Stimulated activated CD4-positive, alpha-beta T cell treated with anti-CD3 and anti-CD28 coated beads, Interleukin-4, amount 100 ng/mL, for 48 hours (primary cell): ENCODE data around the gene GTF2A1.
A peak's percentile ranks its signal among the peaks of the same experiment; 100 is the strongest.
"Not testable (repeated sequence)": the region's sequence is repeated elsewhere in the genome, so short reads cannot be mapped to it uniquely, and the experiment has no call there.

ENCODE experiments used
- DNase-seq, 2 donors: peaks; one replicate each; pipeline ENCODE4 v3.0.0-alpha.2; 2020; ENCODE audit warnings: low read depth in 2 of 2

The GTF2A1 gene

DNA sequence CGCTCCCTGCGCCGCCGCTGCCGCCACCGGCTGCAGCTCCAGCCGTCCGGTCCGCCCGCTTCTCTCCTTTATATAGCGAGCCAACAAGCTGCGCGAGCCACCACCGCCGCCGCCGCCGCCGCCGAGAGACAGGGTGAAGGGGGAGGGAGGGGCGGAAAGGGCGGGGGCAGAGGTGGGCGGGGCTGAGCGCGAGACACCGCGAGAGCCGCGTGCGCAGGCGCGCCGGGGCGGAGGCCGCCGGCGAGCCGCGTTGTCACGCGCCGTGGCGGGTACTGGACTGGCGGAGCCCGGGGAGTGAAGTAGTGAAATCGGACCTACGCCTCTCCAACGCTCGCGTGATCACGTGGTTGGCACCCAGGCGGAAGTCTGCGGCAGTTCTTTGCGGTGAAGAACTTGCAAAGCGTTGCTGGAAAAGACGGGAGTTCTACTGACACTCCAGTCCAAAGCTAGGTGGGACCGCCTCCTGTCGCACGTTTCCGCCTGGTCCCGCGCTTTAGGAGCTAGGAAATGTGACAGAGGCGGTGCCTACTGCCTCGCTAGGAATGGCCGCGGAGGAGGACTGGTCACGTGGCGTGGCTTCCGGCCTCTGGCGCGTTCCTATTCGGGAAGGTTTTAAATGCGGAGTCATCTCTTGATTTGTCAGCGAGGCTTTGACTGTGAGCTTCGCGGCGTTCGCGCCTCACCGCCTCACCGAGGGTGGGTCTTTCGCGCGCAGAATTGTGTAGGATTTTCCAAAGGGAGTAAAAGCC is at the start of gene GTF2A1:
Gene GTF2A1, minus strand, starts transcription at position 130 of the 749 bp plus-strand sequence. CDS start 441 bp downstream, outside the sequence.
- peak; percentile 86 to 89 for DNase-seq

DNA sequence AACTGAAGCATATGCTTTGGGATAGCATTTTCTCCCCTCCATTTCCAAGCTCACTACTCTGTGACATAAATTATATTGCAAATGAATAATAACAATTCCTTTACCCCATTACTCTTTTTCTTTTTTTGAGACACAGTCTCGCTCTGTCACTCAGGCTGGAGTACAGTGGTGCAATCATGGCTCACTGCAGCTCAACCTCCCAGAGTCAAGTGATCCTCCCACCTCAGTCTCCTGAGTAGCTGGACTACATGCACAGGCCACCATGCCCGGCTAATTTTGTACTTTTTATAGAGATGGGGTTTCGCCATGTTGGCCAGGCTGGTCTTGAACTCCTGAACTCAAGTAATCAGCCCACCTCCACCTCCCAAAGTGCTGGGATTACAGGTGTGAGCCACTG is 49.2 kb upstream of the GTF2A1 start:
- DNase-seq, result no peak

DNA sequence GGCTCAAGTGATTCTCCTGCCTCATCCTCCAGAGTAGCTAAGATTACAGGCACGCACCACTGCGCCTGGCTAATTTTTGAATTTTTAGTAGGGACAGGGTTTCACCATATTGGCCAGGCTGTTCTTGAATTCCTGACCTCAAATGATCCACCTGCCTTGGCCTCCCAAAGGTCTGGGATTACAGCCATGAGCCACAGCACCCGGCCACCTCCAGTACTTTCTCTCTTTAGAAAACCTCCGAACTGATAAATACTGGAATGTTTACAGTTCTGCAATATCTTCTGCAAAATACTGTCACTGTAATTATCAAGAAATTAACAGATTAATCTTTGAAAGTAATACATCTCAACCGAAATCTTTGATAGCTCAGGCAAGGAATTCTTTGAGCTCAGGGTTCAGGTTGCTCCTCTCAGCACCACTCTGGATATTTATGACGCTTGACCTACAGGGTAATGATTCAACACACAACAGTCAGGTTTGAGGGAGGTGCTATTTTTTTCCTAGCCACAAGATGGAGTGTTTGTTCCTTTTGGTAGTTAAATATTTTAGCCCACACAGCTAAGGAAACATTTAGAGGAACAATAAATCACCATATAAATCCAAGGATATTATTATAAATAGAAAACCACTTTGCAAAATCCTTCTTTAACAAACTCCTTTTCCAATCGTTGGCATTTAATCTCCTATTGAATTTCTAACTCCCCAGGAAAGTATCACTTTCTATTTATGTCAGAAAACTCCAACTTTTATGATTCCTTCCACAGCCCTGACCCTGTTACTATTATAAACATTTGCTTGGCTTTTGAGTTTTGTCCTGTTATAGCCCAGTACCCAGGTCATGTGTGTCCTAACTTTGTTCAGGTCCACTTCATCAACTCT is 48.6 kb upstream of the GTF2A1 start:
- peak in 1 of 2 donors; percentile 2 for DNase-seq

DNA sequence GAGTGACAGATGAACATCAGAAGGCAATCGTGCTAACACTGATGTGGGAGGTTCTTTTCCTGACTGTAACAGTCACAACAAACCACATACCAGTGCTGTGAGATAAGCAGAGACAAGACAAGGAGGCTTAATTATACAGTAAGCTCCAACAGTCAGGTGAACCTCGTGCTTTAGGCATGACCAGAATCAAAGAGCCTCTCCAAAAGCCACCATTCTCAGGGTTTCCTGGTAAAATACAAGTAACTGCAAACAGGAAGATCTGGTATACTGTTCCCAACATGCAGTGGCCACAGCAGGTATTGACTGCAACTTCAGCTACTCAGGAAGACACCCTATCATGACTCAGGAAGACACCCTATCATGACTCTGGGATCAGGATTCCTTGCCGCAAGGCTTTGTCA is 47.3 kb upstream of the GTF2A1 start:
- DNase-seq, result no peak

DNA sequence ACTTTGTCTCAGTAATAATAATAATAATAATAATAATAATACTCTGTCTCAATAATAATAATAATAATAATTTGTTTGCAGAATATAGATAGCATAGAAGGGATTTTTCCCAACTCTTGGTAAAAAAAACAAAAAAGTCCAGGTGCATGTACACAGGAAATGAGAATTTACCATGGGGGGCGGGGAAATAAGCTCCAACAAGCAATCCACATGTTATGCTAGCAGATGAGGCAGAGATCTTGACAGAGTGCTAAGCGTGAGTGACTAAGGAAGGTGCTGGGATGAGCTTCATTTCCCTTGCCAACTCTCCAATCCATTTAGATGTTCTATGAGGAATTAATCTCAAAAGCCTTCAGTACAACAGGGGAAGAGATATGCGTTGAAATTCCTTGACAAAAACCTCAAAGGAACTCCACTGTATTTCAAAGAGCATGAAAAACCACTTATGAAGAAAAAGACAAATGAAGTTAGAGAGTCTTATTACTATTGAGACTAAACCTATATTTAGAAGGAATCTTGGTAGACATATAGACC is 44.9 kb upstream of the GTF2A1 start:
- DNase-seq, result no peak

DNA sequence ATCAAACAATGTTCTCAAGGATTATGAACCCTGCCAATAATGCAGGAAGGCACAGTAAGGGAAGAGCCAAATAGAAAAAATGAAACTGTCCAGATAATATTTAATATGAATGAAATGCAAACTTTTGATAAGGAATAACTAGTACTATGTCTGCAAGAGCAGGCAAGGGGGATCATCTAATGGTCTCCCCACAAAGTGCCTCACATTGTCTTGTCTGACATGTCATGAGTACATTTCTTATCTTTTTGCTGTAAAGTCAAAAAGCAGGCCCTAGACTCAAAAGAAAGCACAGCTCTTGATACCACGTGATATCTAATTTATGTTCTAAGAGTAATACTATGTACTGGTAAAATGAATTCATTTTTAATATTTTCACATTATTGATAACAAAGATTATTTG is 43.9 kb upstream of the GTF2A1 start:
- no peak for DNase-seq

DNA sequence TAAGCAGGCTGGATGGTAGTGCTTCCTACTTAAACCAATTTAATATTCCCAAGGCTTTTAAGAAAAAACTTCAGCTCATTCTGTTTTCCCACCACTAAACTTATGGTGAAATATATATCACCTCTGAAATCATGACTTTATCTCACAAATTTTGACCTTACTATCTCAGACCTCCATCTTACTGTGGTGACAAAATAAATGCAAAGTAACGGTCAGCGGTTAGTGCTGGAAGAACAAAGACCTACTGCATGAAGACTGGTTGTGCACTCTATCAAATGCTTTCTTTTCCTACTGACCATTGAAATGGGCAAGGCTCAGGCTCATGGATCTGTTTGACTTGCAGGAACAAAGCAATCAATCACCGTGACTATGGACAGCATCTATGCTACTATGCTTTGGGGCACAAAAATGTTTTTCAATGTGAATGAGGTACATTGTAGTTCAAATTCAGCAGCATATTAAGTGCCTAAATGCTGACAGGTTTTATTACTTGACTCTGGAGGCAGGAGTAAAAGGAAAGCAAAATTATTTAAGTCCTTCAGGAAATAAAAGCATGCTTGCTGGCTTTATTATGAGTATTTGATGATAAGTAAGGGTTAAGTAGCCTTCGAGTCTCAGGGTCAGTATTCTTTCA is 43.1 kb upstream of the GTF2A1 start:
- no peak for DNase-seq

DNA sequence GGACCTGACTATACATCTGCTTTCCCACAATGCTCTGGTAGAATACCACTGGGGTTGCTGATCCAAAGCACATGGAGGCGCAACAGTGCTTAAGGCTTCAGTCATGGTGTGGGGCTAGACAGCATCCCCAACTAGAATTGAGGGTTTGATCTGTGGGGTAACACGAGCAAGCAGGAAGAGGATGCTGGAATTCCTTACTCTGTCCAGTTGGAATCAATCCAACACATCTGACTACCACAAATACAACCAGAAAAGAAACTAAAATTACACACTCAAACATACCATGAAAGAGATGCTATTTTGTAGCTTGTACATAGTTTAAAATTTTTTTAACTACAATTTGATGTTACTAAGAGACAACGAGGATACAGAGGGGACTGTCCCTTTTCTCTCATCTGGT is 40.4 kb upstream of the GTF2A1 start:
- no peak for DNase-seq

DNA sequence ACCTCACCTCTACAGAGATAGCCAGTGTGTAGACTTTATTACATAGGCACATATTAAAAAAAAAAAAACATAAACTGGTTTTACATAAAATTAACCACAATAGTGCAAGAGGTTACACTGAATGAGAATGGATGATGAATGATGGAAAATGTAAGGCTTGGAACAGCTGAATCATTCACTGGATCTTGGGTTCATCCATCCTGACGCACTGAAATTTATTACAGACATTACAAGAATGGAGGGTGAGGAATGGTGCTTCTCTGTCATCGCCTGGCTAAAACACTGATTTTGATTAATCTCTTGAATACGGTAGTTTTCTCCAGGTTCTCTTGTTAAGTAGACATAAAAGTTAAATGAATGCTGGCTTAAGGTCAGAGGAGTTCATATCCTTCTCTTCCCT is 40.0 kb upstream of the GTF2A1 start:
- no peak for DNase-seq

DNA sequence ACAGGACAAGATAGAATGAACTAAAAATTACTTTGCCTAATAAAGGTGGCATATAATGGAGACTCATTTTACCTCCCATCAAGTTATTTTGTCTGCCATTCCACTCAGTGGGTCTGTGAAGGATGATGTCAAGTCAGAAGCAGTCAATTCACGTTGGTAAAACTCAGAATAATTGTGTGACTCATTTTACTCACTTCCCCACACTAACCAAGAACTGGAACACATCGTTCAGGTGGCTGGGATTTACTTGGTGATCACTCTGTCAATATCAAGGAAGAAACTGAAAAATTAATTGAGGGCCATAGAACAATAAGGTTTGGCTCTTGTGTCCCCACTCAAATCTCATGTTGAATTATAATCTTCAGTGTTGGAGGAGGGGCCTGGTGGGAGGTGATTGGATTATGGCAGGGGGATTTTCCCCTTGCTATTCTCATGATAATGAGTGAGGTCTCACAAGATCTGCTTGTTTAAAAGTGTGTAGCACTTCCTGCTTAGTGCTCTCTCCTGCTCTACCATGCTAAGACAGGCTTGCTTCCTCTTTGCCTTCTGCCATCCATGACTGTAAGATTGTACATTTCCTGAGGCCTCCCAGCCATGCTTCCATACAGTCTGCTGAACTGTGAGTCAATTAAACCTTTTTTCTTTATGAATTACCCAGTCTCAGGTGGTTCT is 35.7 kb upstream of the GTF2A1 start:
- DNase-seq, result no peak

DNA sequence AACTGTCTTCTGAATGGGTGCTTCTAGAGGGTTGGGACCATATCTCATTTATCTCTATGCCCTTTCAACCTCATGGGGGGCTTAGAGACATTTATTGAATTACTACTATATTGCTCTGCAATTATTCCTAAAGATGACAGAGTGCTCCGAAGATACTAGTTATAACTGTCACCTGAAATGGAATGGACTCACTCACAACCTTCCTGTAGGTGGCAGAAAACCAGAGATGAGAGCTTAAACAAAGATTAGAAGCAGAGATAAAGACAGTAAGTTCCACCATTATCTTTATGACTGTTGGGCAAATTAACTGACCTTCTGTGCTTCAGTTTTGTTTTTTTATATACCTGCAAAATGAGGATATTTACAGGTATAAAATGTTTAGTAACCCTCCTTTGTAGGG is 31.5 kb upstream of the GTF2A1 start:
- DNase-seq, result no peak

DNA sequence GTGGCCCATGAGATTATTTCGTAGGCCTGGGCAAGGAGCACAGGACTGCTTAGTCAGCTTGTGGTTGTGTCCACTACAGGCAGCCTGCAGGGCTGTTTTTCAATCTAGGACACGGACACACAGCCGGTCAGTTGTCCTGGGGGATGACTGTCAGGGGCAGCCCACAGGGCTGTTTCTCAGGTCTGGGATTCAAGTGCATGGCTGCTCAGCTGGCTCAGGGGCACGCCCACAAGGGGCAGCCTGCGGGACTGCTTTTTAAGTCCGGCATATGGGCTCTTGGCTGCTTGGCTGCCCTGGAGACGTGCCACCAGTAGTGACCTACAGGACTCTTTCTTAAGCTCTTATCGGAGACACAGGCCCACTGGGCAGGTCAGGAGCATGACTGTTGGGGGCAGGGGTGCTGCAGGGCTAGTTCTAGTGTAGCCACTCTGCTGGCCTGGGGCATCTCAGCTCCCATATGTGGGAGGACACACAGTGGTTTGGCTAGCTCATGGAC is 26.6 kb upstream of the GTF2A1 start:
- DNase-seq, result no peak

DNA sequence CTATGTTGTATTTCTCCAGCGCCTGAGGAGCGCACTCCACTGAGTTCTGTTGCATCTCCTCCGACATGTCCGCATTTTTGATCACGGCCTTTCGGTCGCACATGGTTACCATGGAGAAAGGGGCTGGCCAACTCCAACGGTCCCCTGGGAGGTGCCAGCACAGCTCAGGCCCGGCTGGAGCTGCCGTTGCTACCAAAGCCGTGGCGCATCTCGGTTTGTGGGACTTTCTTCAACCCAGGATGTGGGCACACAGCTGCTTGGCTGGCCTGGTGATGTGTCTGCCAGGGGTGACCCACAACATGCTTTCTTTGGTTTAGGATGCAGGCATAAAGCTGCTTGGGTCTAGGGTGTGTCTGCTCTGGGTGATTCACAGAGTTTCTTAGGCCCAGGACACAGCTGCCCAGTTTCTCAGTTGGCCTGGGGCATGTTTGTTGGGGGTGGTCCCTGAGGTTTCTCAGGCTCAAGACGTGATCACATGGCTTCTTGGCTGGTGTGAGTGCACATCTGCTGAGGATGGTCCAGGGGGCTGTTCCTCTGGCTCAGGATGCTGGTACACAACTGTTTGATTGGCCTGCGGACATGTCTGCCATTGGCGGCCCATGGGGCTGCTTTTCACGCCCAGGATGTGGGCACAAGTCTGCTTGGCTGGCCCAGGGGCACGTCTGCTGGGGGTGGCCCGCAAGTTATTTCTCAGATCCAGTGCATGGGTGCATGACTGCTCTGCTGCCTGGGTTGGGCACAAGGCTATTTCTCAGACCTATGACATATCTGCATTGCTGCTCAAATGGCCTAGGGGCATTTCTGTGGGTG is 25.9 kb upstream of the GTF2A1 start:
- DNase-seq, result no peak

DNA sequence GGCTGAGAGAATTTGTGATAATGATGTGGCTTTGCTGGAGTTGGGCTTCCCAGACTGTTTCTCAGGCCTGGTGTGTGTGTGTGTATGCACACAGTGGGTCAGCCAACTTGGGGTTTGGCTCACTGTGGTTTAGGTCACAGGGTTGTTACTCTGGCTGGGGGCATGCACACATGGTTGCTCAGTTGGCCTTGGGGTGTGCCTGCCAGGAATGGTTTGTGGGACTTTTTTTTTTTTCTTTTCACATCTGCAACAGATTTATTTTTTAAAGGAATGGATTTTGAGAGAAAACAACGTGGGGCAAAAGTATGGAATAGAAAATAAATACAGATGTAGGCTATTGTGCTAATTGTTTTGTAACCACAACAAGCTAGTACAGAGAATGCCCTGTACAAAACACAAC is 25.0 kb upstream of the GTF2A1 start:
- no peak for DNase-seq

DNA sequence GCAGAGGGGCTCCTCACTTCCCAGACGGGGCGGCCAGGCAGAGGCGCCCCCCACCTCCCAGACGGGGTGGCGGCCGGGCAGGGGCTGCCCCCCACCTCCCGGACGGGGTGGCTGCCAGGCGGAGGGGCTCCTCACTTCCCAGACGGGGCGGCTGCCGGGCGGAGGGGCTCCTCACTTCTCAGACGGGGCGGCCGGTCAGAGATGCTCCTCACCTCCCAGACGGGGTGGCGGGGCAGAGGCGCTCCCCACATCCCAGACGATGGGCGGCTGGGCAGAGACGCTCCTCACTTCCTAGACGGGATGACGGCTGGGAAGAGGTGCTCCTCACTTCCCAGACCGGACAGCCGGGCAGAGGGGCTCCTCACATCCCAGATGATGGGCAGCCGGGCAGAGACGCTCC is 23.7 kb upstream of the GTF2A1 start:
- not testable (repeated sequence) for DNase-seq

DNA sequence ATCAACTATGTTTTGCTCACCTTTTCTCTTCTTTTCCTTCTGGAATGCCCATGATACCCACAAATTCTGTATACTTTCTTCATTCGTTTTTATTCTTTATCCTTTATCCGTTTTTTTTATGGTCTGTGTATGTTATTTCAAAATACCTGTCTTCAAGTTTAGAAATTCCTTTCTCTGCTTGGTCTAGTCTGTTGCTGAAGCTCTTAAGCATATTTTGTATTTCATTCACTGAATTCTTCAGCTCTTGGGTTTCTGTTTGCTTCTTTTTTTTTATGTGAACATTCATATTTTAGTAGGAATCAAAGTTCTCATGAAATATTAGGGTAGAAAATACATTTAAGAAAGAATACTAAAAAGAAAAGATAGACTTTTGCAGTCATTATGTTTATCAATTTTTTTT is 22.7 kb upstream of the GTF2A1 start:
- DNase-seq, result no peak

DNA sequence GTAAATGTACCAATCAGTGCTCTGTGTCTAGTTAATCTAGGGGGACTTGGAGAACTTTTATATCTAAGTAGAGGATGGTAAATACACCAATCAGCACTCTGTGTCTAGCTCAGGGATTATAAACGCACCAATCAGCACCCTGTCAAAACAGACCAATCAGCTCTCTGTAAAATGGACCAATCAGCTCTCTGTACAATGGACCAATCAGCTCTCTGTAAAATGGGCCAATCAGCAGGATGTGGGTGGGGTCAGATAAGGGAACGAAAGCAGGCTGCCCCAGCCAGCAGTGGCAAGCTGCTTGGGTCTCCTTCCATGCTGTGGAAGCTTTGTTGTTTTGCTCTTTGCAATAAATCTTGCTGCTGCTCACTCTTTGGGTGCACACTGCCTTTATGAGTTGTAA is 16.1 kb upstream of the GTF2A1 start:
- DNase-seq, result not testable (repeated sequence)

DNA sequence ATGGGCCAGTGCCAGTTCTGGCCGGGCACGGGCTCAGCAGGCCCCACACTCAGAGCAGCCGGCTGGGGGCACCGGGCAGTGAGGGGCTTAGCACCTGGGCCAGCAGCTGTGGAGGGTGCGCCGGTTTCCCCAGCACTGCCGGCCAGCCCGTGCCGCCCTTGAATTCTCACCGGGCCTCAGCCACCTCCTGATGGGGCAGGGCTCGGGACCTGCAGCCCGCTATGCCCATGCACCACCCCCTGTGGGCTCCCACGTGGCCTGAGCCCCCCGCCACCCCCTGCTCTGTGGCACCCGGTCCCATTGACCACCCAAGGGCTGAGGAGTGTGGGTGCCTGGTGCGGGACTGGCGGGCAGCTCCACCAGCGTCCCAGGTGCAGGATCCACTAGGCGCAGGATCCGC is 15.4 kb upstream of the GTF2A1 start:
- DNase-seq, result no peak

DNA sequence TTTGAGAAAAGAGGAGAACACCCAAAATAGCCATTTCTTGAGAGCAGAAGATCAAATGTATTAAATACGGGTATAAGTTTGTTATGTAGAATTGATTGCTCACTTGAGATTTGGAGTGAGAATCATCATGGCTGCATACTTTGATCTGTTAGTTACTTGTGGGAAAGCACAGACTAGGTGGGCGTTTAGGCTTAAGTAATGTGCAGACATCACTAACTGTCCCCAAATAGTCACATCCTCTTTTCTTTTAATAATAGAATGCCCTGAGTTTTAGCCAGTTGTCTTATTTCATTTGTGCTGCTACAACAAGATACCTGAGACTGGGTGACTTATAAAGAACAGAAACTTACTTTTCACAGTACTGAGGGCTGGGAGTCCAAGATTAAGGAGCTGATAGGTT is 14.3 kb upstream of the GTF2A1 start:
- DNase-seq, result no peak

DNA sequence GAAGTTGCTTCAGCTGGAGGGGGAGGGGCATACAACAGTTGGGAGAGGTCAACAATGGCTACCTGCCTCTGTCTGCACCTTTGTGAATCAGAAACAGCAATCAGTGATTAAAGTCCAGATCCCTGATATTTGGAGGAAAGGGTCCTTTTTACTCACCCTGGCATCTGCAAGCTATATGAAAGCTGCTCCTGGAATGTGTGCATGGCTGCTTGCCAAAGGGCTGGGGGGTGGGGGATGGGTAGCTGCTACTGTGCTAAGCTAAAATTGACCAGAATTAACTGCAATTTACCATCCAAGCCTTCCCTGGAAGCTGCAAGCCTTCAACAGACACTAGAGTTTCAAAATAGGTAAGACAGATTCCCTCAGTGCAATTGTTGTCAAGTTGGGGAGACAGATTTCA is 13.5 kb upstream of the GTF2A1 start:
- DNase-seq, result no peak

DNA sequence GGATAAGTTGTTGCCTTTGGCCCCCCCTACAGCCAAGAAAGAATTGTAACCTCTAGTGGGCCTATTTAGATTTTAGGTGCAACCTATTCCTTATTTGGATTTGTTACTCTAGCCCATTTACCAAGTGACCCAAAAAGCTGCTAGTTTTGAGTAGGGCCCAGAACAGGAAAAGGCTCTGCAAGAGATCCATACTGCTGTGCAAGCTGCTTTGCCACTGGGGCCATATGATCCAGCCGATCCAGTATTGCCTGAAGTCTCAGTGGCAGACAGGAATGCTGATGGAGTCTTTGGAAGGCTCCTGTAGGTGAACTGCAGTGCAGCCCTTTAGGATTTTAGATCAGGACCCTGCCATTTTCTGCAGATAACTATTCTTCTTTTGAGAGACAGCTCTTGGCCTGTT is 12.9 kb upstream of the GTF2A1 start:
- no peak for DNase-seq
